ENCODE measurements around the gene OGFR. TPM values are rescaled to one million over a fixed set of nuclear protein-coding genes. Genes with fewer than 3 reads are reported as not detected.

Gene OGFR
- 49.5 TPM for total RNA-seq

GRCh38 chr20:62804627-62805154 lies at the start of gene OGFR:
OGFR (plus strand) TSS chr20:62804835; CDS start chr20:62804860, 25 bp downstream.
- ATAC-seq, result peak; percentile 46
- peak; percentile 77 for DNase-seq (ENCODE audit: low spot score)

DNA sequence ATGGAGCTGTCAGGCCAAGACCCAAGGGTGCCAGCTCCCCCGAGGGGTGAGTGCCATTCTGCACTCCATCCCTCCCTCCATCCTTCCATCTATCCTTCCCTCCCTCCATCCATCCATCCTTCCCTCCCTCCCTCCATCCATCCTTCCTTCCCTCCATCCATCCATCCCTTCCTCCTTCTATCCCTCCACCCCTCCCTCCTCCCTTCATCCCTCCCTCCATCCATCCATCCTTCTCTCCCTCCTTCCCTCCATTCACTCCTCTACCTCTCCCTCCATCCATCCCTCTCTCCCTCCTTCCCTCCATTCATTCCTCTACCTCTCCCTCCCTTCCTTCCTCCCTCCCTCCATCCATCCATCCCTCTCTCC lies 49.7 kb upstream of the OGFR start:
- DNase-seq (ENCODE audit: low spot score), result no peak
- ATAC-seq, result no peak

DNA sequence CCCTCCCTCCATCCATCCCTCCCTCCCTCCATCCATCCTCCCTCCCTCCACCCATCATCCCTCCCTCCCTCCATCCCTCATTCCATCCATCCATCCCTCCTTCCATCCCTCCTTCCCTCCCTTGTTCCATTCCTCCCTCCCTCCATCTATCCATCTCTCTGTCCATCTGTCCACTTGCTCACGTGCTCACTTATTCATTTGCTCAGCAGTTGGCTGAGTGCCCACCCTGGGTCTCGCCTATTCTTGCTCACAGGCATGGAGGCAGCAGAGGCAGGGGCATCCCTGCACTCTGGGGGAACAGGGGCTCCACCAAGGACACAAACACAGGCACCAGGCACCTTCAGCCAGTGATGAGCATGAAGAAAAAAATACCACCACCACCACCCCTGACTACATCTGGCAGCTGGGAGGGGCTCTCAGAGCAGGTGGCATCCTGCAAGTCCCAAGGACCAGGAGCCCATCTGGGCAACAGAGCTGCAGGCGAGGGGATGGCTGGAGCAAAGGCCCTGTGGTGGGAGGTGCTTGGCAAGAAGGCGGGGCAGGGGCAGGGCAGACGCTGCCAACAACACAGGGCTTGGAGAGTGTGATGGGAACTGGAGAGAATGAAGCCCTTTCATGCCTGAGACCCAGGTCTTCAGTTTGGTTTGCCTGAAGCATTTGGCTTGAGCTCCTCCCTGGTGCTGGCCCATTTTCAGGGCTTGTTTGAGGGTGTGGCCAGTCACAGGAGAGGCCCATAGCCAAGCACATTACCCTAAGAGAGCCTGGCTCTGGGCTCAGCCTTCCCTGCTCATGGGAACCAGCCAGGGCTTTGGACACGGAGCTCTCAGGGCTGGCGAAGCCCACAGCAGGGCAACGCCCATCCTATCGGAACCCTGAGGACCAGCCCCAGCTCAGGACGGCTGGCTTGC lies 48.6 kb upstream of the OGFR start:
- DNase-seq (ENCODE audit: low spot score), result no peak
- ATAC-seq, result peak; percentile 64

DNA sequence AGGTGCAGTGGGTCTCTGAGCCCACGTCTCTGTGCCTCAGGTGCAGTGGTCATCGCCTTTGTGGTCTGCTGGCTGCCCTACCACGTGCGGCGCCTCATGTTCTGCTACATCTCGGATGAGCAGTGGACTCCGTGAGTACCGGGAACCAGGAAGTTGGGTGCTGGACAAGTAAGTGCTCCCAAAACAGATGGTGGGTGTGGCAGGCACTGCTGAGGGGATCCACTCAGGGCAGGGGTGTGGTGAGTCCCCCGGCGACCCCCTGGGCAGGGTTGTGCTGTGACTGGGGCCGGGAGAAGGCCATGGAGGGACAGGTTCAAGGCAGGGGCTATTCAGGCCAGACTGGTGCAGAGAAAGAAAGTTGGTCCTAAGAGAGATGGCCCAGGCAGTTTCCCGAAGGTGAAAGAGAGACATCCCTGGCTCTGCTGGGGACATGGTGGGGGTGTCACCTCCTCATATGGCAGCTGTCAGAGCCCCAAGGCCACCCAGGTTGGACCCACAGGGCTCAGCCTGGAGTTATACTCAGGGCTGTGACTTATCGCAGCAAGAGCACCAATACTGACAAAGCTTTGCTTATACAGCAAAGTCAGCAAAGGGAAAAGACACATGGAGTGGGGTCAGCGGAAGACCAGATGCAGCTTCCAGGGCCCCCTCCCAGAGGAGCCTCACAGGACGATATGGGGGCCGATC lies 46.3 kb upstream of the OGFR start:
- ATAC-seq, result no peak

DNA sequence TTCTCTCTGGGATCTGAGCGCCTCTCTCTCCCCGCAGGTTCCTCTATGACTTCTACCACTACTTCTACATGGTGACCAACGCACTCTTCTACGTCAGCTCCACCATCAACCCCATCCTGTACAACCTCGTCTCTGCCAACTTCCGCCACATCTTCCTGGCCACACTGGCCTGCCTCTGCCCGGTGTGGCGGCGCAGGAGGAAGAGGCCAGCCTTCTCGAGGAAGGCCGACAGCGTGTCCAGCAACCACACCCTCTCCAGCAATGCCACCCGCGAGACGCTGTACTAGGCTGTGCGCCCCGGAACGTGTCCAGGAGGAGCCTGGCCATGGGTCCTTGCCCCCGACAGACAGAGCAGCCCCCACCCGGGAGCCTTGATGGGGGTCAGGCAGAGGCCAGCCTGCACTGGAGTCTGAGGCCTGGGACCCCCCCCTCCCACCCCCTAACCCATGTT lies 44.6 kb upstream of the OGFR start:
- DNase-seq (ENCODE audit: low spot score) (no peak), ATAC-seq (no peak)

More for the DNA sequence above, 46.3 kb upstream of the OGFR start:
- no peak for DNase-seq (ENCODE audit: low spot score)

GRCh38 chr20:62760471-62760855 lies 44.2 kb upstream of the OGFR start:
- ATAC-seq (no peak), DNase-seq (ENCODE audit: low spot score) (no peak)

GRCh38 chr20:62760856-62761758 lies 43.5 kb upstream of the OGFR start:
- DNase-seq (ENCODE audit: low spot score) (no peak), ATAC-seq (no peak)

DNA sequence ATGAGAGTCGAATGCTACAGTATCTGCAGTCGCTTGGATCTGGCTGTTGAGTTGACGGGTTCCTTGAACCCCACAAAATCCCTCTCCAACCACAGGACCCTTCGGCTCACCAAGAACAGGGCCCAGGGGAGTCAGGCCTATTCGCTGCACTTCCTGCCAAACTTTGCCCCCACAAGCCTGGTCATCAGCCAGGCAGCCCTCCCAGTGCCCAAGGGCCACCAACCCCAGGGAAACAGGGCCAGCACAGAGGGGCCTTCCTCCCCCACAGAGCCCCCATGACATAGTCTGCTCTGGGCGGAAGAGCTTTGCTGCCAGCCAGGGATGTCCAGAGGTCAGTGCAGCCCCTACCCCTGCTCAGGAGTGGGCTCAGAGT lies 42.9 kb upstream of the OGFR start:
- DNase-seq (ENCODE audit: low spot score), result no peak
- ATAC-seq, result no peak

- ATAC-seq (no peak), DNase-seq (ENCODE audit: low spot score) (no peak)
Observed at GRCh38 chr20:62762376-62762775, 42.3 kb upstream of the OGFR start.

- ATAC-seq (no peak), DNase-seq (ENCODE audit: low spot score) (no peak)
Observed at GRCh38 chr20:62762801-62763368, 41.8 kb upstream of the OGFR start.

- ATAC-seq, result no peak
- DNase-seq (ENCODE audit: low spot score), result no peak
Observed at GRCh38 chr20:62763404-62763803, 41.2 kb upstream of the OGFR start.

DNA sequence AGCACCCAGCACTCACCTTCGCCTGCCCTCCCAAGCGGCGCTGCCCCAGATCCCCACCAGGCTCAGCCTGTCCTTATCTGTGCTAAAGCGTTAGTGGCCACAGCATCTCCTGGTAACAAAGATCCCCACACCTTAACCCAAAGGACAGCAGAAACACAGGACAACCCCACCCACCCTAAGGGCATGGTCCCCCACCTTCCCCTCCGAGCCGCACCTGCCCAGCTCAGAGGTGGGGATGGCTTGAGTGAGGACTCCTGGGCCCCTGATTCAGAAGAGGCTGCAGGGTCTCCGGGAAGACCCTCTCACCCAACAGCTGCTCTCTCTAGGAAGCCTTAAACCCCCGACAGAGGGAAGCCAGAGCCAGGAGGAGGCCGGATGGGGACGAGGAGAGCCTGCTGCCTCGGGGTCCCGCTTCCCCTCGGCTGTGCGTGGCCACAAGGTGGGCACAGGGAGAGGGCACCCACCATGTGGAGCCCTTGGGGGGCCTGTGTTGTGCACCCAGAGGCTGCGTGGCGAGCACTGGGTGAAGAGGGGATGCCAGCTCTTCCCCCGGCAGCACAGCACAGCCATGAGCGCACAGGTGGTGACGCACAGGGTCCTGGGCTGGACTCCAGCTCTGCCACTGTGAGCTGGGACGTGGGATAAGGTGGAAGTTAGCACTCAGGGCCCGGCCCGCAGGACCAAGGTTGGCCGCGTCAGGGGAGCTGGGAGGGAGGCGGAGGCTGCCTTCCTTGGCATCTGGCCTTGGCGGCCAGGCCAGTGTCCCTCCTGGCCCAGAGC lies 40.3 kb upstream of the OGFR start:
- no peak for DNase-seq (ENCODE audit: low spot score)
- ATAC-seq, result no peak

GRCh38 chr20:62765021-62765420 lies 39.6 kb upstream of the OGFR start:
- DNase-seq (ENCODE audit: low spot score) (no peak), ATAC-seq (no peak)

GRCh38 chr20:62765432-62766070 lies 39.1 kb upstream of the OGFR start:
- DNase-seq (ENCODE audit: low spot score) (no peak), ATAC-seq (no peak)

DNA sequence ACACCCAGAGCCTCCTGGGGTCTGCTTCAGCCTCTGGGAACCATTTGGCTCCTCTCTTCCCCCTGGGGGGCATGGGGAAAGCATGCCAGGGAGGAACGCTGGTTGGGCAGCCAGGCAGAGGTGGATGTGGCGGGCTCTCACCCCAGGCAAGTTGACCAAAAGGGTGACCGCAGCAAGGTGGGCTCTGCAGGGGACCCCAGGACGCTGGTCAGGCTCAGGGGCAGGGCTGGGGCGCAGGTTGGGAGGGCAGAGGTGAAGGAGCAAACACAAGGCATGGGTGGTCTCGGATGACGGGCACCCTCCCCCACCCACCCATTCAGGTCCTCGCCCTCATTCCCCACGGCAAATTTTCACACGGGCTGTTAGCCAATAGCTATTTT lies 38.6 kb upstream of the OGFR start:
- DNase-seq (ENCODE audit: low spot score), result no peak

GRCh38 chr20:62766716-62767115 lies 37.9 kb upstream of the OGFR start:
- DNase-seq (ENCODE audit: low spot score) (no peak), ATAC-seq (no peak)

More for the DNA sequence above, 38.6 kb upstream of the OGFR start:
- ATAC-seq, result no peak

DNA sequence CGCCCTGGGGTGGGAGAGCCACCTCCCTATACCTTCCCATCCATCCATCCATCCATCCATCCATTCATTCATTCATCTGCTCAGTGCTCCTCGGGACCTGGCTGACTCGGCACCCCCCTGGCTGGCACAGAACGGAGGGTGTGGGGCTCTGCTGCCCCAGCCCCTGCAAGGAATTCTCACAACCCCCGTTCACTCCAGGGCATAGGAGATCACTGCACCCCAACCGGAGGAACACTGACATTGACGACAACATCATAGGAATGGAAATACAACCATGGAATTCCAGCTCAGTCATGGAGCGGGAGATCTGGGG lies 36.4 kb upstream of the OGFR start:
- DNase-seq (ENCODE audit: low spot score) (no peak), ATAC-seq (no peak)

GRCh38 chr20:62768551-62769287 lies 35.9 kb upstream of the OGFR start:
- peak; percentile 17 for ATAC-seq
- no peak for DNase-seq (ENCODE audit: low spot score)

All from left lobe of liver (tissue), 2 donors.